Measurements from ENCODE around the gene SLC22A23.

SLC22A23 gene

GRCh38 chr6:3314621-3315467 lies 142.0 kb downstream of the SLC22A23 start:
- DNase-seq, result no peak

DNA sequence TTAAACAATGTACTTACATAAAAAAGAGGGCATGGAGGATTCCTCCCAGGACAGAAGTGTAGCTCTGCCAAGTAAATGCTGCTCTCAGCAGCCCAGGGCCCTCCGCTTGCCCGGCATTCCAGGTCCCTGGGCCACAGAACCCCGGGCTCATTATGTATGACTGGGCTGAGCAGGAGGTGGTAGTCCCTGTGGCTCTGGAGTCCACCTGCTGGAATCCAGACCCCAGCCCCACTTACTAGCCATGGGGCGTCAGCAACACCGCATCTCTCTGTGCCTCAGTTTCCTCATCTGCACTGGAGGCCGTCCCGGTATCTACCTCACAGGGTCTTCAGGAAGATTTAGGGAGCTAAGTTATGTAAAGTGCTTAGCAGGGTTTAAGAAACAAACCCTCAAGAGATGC lies 142.7 kb downstream of the SLC22A23 start:
- DNase-seq, result no peak

- DNase-seq, result no peak
Observed at GRCh38 chr6:3312604-3313231, 144.1 kb downstream of the SLC22A23 start.

DNA sequence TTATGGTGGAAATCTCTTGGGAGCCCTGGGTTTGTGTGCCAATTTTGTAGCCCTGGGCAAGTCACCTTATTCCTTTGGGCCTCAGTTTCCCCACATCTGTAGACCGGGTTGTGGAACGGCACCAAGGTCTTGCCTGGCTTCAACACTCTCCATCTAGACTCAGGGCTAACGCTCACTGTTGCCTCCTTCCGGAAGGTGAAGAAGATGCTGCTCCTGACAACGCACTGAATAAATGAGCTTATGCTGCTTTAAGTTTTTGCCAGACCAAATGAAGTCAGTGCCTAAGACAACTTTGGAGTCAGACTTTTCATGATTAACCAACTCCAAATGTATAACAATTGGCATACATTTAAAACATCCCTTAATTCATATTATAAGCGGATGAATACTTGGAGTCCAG lies 145.0 kb downstream of the SLC22A23 start:
- no peak for DNase-seq

GRCh38 chr6:3310703-3311102 lies 146.1 kb downstream of the SLC22A23 start:
- no peak for DNase-seq

DNA sequence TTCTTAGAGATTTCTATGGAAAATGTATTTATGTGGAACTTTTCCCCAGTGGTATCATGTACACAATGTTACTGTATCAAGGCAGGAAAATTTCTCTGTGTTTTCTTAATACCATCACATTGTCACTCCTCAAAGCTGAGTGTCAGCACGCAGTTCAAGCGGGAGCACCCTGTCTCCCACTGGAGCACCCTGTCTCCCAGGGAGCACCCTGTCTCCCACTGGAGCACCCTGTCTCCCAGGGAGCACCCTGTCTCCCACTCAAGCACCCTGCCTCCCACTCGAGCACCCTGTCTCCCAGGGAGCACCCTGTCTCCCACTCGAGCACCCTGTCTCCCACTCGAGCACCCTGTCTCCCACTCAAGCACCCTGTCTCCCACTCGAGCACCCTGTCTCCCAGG lies 146.8 kb downstream of the SLC22A23 start:
- DNase-seq, result no peak

- DNase-seq, result no peak
Observed at GRCh38 chr6:3309391-3310050, 147.3 kb downstream of the SLC22A23 start.

DNA sequence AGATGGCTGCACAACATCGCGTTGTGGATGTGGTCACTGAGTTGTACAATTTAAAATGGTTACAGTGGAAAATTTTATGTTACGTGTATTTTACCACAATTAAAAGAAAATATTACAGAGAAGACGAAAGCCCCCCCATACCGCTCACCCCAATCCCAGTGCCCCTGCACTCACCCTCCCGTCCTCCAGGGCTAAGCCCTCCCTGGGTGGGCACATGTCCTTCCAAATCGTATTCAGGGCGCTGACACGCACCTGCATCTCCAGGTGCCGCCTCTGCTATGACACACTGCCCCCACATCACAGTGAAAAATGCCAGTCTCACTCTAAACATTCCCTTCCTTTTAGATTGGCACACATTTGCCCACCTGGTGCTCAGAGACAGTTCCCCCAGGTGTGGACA lies 148.7 kb downstream of the SLC22A23 start:
- DNase-seq, result no peak

- no peak for DNase-seq
Observed at GRCh38 chr6:3307436-3307835, 149.4 kb downstream of the SLC22A23 start.

DNA sequence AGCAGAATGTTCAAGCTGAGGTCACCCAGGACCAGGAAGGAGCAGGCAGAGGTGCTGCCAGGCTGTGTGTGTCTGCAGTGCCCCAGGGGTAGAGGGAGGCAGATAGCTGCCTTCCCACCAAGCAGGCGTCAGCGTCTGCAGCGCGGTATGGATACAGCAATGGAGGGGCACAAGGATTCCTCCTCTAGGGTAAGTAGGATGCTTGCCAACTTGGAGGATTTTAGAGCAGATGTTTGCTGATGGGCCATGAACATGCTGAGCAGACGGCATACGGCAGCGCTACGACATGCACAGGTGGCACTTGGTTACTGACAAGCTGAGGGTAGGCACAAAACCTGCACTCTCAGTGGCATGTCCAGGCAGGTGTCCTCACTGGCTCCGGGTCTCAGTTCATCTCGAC lies 150.0 kb downstream of the SLC22A23 start:
- no peak for DNase-seq

DNA sequence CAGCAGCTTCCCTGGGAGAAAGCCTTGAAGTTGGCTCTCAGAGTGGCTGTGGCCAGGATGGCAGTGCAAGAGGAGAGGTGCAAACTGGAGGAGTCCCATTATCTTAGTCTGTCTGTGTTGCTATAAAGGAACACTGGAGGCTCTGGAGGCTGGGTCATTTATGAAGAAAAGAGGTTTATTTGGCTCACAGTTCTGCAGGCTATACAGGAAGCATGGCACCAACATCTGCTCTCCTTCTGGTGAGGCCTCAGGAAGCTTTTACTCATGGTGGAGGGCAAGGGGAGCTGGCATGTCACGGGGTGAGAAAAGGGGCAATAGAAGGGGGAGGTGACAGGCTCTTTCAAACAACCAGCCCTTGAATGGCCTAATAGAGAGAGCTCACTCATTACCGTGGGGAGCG lies 151.0 kb downstream of the SLC22A23 start:
- DNase-seq, result no peak

DNA sequence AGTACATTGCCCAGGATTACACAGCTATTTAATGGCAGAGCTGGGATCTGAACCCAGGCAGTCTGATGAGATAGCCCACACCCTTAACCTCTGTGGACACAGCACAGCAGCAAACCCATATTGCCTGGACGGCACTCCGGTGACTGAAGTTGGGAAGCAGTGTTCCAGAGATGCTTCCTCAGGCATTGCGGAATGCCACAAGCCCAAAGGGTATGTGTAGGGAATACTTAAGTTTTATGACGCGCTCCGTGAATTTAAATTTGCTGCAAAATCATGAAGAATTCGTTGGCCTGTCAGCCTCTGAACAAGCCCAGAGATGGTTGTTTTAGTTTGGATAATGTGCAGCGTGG lies 151.7 kb downstream of the SLC22A23 start:
- DNase-seq, result no peak

- no peak for DNase-seq
Observed at GRCh38 chr6:3304500-3305215, 152.2 kb downstream of the SLC22A23 start.

- DNase-seq, result no peak
Observed at GRCh38 chr6:3303795-3304411, 152.9 kb downstream of the SLC22A23 start.

GRCh38 chr6:3301506-3301905 lies 155.3 kb downstream of the SLC22A23 start:
- no peak for DNase-seq

GRCh38 chr6:3299221-3299620 lies 157.6 kb downstream of the SLC22A23 start:
- DNase-seq, result no peak

- DNase-seq, result no peak
Observed at GRCh38 chr6:3297909-3298308, 158.9 kb downstream of the SLC22A23 start.

GRCh38 chr6:3297006-3297405 lies 159.8 kb downstream of the SLC22A23 start:
- DNase-seq, result no peak

DNA sequence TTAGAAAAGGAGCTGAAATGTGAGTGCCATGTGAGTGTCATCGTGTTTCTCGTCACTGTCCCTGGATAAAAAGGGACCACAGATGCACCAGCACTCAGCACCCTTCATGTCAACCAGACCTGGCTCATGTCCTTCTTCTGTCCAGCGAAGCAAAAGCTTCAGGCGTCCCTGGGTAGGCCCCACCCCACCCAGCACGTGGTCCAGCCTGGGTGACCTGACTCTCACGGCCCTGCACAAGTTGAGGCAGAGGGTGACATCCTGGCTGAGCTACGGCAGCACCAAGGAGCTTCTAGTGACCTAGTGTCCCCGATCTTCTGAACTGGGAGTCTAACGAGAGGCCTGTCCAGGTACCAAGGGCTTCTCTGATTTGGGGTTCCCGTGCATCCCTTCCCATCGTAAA lies 160.3 kb downstream of the SLC22A23 start:
- no peak for DNase-seq

DNA sequence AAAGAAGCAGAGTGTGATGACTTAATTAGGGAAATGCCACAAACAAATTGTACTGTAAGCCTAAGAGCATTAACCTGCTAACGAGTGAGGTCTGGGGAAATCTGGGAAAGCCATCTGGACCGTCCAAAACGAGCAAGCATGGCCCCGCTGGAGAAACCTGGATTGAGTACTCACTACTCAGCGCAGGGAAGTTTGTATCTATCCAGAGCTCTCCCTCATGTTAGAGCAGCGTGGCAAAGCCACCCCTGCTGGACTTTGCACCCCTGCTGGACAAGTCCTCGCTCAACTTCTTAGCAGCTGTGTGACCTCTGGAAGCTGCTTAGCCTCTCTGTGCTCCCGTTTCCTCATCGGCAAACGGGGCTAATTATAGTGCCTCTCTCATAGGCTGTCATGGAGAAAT lies 160.8 kb downstream of the SLC22A23 start:
- no peak for DNase-seq

DNA sequence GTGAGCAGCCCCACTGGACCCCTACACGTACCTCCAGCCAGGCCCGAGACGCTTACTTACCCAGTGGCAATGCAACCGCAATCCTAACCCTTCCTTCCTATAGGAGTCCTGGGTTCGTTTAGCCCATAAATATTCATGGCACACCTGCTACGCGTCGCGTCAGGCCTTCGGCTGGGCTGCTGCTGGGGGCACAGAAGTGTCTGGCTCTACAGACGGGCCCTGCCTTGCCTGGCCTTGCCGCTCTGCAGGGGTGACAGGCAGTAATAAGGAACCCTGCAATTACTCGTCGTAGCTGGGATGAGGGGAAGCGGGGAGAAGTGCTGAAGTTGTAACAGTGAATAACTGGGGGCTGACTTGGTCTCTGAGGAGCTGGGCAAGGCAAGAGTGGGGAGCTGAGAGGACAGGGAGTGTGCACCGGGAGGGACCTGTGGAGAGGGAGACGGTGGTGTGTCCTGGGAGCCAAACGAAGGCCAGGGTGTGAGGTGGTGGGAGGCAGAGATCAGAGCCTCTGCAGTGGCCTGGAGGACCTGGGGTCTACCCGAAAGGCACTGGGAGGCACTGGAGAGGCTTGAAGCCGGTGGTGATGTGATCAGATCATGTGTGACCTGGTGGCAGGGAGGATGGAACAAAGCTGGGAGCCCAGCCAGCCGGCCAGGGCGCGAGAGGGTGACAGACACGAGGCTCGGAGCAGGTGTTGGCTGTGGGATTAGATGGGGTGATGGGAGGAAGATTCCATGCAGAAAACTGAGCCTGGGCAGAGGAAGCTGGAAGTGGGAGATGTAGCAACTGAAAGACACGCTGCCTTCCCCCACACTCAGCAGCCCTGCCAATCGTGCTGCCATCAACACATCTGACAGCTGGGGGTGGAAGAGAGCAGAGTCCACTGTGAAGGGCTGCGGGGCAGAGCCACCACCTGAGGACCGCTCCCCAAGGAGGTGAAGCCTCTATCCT lies 161.7 kb downstream of the SLC22A23 start:
- no peak for DNase-seq

DNA sequence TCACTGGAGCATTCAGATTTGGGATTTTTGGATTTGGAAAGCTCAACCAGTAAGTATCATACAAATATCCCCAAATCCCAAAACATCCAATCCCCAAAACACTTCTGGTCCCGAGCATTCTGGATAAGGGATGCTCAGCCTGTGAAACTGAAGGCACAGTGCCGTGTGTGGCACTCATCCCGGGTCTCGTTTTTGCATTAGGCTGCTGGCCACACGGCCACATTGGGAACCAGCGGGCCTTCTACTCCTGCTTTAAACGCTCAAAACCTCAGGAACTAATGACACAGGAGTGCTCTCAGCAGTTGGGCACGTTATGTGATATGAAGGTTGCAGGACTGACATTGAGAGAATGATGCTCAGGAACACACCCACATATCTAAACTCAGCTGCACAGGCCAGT lies 162.5 kb downstream of the SLC22A23 start:
- no peak for DNase-seq
